ENCODE data around the gene ST6GALNAC6.

The ST6GALNAC6 gene
- total RNA-seq: 9.2 reads per million, percentile 30 among the genes with 10 or more reads in this experiment

GRCh38 chr9:127899128-127899943 lies at the start of gene ST6GALNAC6:
TSS of gene ST6GALNAC6 (minus strand) at chr9:127899603. CDS start at chr9:127897981, 1,622 bp downstream.
- DNase-seq: peak; percentile 58

GRCh38 chr9:127947841-127948710 lies 48.7 kb upstream of the ST6GALNAC6 start:
- DNase-seq: no peak

GRCh38 chr9:127946728-127947127 lies 47.3 kb upstream of the ST6GALNAC6 start:
- DNase-seq: no peak

GRCh38 chr9:127945942-127946341 lies 46.5 kb upstream of the ST6GALNAC6 start:
- DNase-seq: no peak

GRCh38 chr9:127945338-127945737 lies 45.9 kb upstream of the ST6GALNAC6 start:
- no peak for DNase-seq

GRCh38 chr9:127944586-127945218 lies 45.3 kb upstream of the ST6GALNAC6 start:
- DNase-seq: no peak

- peak; percentile 62 for DNase-seq
These were observed 44.3 kb upstream of the ST6GALNAC6 start for GRCh38 chr9:127943731-127944144.

- no peak for DNase-seq
These were observed 43.7 kb upstream of the ST6GALNAC6 start for GRCh38 chr9:127943011-127943662.

GRCh38 chr9:127942216-127943010 lies 43.0 kb upstream of the ST6GALNAC6 start:
- no peak for DNase-seq

- no peak for DNase-seq
These were observed 42.5 kb upstream of the ST6GALNAC6 start for GRCh38 chr9:127941961-127942215.

GRCh38 chr9:127941062-127941960 lies 41.9 kb upstream of the ST6GALNAC6 start:
- DNase-seq: no peak

GRCh38 chr9:127940593-127940992 lies 41.2 kb upstream of the ST6GALNAC6 start:
- no peak for DNase-seq

- DNase-seq: no peak
These were observed 38.9 kb upstream of the ST6GALNAC6 start for GRCh38 chr9:127938298-127938690.

GRCh38 chr9:127937388-127938297 lies 38.2 kb upstream of the ST6GALNAC6 start, which contains the start of gene DPM2:
TSS of gene DPM2 (minus strand) at chr9:127937854. CDS start at chr9:127937820, 34 bp downstream.
- DNase-seq: peak; percentile 83

GRCh38 chr9:127937056-127937387 lies 37.6 kb upstream of the ST6GALNAC6 start:
- DNase-seq: no peak

GRCh38 chr9:127936347-127936852 lies 37.0 kb upstream of the ST6GALNAC6 start:
- DNase-seq: no peak

- no peak for DNase-seq
These were observed 36.4 kb upstream of the ST6GALNAC6 start for GRCh38 chr9:127935765-127936221.

GRCh38 chr9:127934986-127935385 lies 35.6 kb upstream of the ST6GALNAC6 start:
- no peak for DNase-seq

- DNase-seq: no peak
These were observed 34.8 kb upstream of the ST6GALNAC6 start for GRCh38 chr9:127934248-127934647.

Measured in effector CD4-positive, alpha-beta T cell (primary cell).